Measurements from ENCODE around the gene COBL.

COBL gene

DNA sequence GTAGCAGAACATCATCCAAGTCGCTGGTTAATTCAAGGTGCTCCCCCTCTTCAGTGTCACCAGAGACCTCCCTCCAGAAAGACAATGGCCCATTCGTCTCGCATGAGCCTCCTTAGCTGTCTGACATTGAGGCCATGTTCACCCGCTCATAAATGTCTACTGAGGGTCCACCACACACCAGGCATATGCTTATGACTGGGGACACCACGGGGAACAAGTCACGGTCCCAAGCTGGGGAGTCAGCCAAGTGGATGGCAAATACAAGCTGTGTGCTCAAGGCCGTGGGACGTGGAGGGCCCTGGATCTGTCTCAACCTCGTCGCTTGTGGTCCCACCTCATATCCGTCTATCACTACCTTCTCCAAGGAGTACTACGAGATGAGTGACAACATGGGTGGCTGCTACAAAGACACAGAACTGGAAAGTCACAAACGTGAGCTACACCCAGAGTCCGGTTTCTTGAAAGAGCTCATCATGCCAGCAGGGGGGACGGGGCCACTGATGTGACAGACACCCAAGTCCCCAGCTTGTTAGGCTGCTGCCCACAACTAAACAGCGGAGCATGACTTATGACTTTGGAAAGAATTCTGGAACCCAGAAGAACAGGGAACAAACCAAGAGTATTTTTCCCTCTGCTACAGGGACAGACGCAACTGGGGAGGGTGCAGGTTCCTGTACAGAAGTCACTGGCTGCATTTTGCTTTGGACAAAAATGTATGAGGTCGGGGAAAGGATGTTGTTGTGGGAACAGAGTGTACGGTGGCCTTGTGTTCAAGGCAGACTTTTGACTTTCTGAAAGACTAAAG lies 189.6 kb downstream of the COBL start:
- no peak for DNase-seq (ENCODE audit: extremely low read depth in 1 of 2, low read depth in 1 of 2)

DNA sequence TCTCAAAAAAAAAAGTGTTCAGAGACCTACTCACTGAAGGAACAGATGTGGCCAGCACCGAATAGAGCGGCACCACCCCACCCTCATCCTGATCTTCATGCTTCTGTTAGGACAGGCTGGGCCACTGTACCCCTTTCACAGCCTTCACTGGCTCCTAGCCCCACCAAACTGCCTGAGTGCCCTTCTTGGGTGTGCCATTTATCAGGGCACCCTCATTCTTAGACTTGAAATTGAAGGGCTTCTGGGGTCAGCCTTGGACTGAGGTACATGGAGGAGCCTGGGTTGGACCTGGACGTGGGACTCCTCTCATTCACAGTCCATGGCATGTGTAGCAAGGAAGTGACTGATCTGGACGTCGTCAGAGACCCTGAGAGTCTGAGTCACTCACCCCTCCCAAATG lies 190.3 kb downstream of the COBL start:
- DNase-seq (ENCODE audit: extremely low read depth in 1 of 2, low read depth in 1 of 2), result no peak

DNA sequence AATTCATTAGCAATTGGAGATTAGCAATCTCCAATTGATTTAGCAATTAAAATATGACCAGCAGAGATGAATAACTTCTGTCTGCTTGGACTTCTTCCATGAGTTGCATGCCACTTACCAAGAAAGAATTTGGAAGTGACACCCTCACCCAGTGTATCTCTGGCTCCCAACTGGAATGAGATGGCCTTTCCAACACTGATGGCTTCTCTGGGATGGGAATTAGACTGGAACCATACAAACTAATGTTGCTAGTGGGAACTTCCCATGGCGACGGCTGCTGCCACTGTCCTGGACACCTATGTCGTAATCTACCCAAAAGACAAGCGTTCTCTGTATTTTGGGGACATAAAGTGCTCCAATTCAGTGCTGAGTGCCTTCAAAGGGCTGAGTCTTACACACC lies 192.3 kb downstream of the COBL start:
- no peak for DNase-seq (ENCODE audit: extremely low read depth in 1 of 2, low read depth in 1 of 2)

DNA sequence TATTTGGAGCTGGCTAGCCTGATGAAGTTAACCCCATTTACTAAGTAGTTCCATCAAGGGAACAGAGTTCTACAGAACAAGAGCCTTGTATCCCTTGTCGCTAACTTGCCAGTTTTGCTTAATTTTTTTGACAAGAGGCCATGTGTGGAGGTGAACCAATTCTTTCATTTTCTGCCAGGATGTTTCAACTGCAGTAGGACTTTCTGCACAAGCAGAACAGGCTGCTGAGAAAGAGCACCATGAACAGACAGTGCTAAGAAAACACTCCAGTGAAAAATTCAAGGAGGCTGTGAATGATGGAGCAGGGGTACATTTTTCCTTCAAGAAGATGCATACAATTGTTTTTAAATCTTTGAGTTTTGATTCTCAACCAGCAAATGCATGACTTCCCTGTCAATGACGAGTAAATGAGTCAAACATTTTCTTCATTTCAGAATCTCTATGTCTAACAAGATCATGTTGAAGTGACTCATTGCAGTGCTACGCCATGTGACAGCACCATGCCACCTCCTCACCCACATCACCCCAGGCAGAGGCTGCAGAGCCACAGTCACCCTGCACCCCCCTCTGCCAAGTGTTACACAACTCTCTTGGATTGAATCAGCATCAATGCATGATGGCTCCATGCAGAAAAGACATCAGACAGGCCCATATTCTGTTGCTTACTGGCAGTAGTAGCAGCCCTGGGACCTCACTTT lies 193.1 kb downstream of the COBL start:
- DNase-seq (ENCODE audit: extremely low read depth in 1 of 2, low read depth in 1 of 2), result peak; percentile 43 to 85

DNA sequence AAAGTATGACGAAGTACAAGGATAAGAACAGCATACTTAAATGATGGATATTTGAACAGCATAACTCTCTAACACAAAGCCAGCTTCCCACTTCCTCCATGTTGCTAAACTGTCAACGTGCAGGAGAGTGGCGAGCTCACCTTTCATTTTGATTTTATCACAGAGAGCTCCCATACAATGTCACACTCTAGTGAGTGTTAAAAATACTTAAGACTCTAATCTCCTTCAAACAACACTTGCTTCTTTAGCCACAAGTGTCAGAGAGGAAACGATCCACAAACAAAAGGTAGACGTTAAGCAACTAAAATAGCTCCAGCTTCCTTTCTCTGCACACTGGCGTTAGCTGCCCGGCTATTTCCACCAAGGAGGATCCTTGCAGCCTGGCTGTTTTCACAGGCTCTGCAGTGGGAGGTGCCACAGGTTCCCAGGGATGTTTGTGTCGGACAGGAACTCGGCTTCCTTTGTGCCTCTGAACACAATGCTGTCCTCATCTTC lies 194.6 kb downstream of the COBL start:
- DNase-seq (ENCODE audit: extremely low read depth in 1 of 2, low read depth in 1 of 2), result no peak

DNA sequence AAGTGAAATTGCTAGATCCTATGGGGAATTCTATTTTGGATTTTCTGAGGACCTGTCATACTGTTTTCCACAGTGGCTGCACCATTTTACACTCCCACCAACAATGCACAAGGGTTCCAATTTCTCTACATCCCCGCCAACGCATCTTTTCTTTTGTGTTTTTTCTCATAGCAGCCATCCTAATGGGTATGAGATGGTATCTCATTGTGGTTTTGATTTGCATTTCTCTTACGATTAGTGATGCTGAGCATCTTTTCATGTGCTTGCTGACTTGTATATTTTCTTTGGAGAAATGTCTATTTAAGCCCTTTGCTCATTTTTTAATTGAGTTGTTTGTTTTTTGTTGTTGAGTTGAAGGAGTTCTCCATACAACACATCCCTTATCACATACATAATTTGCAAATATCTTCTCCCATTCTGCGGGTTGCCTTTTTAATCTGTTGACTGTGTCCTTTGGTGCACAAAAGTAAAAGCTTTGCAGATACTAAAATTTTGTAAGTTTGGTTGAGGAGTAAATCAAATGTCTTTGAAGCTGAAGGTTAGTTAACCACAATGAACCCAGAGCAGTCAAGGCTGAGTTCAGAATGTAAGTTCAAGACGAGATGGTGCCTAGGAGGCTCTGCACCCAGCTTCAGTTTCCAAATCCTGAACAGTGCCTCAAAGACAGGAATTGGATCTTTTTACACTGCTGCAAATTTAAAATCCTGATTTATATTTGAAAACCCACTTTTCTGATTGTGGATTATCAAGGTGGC lies 195.4 kb downstream of the COBL start:
- DNase-seq (ENCODE audit: extremely low read depth in 1 of 2, low read depth in 1 of 2), result no peak

DNA sequence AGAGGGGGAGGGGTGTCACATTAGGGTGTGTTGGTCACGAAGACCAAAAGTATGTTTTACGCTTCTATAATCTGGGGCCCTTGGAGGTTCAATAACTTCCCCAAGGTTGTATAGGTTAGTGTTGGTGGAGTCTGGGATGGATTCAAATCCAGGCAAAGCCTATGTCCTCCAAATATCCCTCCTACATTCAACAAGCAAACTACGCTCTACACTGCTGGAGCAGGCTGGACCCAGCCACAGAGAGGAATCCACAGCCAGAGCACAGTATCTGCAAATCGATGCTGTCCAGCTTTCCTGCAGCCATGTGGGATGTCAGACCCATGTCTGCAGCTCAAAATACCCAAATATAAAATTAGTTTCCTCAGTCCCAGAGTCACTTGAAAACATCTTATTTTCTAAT lies 198.0 kb downstream of the COBL start:
- no peak for DNase-seq (ENCODE audit: extremely low read depth in 1 of 2, low read depth in 1 of 2)

DNA sequence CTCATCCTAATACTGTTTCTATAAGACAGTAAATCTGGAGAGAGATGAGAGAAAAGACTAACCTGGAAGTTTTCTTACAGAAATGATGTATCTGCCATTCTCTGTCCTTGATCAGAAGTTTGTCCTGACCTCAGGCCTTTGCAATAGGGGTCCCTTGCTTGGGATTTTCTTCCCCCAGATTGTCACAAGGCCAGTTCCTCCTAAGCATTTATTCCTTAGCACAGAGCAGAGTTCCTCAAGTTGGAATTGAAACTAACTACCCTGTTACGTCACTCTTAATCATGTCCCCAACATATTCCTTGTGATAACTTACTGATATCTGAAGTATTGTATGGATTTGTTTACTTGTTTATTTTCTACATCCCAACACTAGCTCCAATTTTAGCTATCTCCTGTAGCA lies 202.1 kb downstream of the COBL start:
- DNase-seq (ENCODE audit: extremely low read depth in 1 of 2, low read depth in 1 of 2), result no peak

DNA sequence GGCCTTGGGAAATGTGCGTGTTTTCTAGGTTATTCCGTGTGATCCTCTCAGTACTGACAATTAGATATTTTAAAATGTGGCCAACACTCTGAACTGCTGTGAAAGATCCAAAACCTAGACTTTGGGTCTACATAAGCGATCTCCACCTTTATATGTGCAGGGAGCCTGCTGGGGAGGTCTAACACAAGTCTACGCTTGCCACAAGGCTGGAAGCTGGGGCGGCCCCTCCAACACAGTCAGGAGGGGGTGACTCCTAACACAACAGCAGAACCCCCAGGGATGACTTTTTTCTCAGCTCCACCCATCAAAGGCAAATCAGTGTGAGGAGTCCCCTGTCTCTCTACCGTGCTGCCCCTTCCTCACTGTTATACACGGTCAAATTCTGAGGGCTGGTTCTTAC lies 202.6 kb downstream of the COBL start:
- DNase-seq (ENCODE audit: extremely low read depth in 1 of 2, low read depth in 1 of 2), result no peak

DNA sequence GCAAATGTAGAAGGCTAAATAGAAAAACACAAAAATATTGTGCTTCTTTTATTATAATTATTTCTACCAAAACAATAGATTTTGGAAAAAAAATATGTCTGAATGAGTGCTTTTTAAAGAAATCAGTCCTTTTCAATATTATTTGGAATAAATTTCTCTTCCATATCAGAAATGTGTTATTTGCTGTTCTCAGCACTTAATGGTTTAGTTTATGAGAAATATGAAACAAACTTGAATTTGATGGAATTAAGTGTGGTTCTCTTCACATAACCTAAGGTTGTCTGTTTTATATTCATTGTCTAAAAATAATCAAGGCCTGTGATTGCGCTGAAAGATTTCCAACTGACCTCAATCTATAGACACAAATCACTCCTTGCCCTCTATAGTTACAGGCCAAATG lies 203.0 kb downstream of the COBL start:
- DNase-seq (ENCODE audit: extremely low read depth in 1 of 2, low read depth in 1 of 2), result no peak

DNA sequence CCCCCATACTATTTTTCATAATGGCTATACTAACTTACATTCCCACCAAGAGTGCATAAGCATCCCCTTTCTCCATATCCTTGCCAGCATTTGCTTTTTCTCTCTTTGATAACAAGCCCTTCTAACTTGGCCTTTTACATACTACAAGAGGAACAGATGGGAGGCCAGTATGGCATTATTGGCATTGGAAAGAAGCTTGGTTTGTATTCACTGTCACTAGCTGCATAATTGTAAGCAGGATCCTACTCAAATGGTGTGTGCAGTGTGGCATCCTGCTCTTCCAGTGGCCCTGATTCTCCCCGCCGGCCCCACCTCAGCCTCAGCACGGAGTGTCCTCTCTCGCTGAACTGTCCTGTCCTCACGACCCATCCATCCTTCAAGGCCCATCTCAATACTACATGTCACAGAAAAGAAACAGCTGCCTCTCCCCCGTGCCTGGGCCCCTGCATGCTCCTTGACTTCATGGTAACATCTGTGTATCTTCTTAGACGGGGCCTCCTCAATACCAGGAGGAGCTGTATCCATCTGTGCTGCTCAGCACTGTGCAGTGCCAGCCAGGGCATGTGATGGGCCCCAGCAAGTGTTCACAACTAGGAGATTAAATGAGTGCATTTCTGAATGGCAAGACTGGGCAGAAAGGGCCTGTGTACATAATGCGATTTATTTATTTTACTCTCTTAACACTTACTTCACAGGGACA lies 205.2 kb downstream of the COBL start:
- DNase-seq (ENCODE audit: extremely low read depth in 1 of 2, low read depth in 1 of 2), result no peak

DNA sequence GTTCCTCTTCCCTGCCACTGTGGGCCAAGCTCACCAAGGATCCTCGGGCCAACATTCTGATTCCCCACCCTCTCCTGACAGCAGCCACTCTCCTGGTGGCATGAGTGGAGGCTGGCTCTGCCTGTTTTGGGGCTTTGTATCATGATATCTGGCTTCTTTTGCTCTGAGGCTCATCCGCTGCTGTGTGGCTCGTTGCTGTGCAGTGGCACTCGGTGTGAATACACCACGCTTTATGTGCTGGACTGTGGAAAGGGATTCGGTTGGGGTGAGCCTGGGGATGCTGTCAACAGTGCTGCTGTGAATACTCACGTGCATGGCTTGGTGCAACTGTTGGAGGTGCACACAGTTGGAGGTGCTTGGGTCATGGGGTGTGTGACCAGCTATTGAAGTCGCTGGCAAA lies 208.5 kb downstream of the COBL start:
- DNase-seq (ENCODE audit: extremely low read depth in 1 of 2, low read depth in 1 of 2), result no peak

DNA sequence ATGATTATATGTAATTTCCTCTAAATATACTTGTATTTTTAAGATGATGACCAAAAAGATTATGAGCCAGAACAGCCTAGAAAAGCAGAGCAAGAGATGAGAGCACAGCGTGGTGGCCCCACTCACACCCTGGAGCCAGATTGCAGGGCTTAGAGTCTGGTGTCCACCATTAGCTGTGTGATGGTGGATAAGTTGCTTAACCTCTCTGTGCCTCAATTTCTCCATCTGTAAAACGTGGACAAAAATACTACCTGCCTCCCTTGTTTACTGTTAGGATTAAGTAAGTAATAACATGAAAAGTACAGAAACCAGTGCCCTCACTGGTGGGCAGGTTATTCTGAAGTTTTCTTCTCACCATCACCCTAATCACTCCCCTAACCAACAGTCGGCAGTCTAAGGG lies 212.3 kb downstream of the COBL start:
- no peak for DNase-seq (ENCODE audit: extremely low read depth in 1 of 2, low read depth in 1 of 2)

DNA sequence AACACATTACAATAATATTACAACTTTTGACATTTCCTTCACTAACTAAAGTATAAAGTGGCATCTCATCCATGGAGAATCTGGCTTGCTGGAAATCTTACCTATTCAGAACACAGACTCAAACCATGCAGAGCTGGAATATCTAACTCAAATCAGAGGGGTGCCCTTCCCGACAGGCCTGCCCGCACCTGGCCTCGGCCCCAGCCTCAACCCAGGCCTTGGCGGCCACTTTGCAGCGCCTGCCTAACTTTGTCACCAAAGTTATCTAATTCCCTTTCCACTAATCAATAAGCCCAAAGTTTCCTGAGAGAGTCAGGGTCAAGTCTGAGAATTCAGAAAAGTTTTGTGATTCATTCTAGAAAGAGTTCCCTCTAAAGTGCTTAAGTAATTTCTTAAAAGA lies 212.9 kb downstream of the COBL start:
- DNase-seq (ENCODE audit: extremely low read depth in 1 of 2, low read depth in 1 of 2), result no peak

DNA sequence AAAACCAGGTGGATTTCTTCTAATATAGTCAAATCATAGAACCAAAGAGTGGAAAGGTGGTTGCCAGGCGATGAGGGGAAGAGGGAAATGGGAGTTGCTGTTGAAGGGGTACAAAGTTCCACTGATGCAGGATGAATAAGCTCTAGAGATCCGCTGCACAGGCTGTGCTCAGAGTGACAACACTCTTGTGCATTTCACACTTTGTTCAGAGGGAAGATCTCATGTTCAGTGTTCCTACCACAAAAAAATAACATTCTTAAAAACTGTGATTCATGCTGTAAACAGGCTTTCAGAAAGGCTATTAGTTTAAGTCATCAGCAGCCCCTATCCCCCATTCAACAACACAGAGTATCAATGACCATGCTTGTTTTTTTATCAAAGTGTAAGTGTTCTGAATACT lies 213.8 kb downstream of the COBL start:
- no peak for DNase-seq (ENCODE audit: extremely low read depth in 1 of 2, low read depth in 1 of 2)

DNA sequence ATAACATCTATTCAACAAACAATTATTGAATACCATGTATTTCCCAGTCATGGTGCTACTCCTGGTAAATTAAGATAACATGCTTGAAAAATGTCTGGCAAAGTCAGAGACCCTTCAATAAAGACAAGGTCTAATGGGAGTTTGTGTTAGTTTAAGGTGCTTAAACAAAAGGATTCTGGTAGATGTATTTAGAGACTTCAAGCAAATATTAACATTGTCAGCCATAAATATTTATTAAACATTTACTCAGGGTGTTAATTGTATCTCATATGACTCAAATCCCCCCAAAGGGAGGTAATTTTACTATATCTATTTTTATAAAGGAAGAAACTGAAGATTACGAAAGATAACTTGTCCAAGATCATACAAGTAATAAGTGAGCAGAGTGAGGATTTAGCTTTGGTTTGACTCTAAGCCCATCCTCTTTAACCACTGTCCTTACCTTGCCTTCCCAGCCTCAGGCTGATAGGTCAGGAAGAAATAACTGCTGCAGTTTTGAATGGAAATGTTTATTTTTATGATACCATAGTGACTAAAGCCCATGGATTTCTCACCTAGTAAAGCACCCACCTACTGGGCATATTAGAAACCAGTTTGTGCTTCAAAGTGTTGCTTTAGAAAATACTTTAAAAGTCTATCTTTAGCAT lies 215.4 kb downstream of the COBL start:
- DNase-seq (ENCODE audit: extremely low read depth in 1 of 2, low read depth in 1 of 2), result no peak

DNA sequence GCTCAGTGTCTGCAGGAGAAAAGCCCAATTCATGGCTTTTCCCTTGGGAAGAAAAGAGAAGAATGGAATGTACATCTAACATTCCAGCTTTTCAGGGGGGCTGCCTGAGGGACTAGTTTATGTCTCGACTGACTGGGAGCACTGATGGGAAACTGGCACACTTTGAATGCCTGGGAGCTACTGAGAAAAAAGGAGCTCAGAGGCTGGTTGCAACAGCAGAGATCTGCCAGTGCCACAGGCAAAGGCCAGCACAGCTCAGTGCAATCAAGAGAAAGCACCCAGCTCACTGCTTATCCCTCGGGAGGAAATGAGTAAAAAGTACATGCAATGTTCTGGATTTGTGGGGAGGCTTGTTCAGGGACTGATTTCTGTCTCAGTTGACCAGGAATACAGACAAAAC lies 226.2 kb downstream of the COBL start:
- no peak for DNase-seq (ENCODE audit: extremely low read depth in 1 of 2, low read depth in 1 of 2)

DNA sequence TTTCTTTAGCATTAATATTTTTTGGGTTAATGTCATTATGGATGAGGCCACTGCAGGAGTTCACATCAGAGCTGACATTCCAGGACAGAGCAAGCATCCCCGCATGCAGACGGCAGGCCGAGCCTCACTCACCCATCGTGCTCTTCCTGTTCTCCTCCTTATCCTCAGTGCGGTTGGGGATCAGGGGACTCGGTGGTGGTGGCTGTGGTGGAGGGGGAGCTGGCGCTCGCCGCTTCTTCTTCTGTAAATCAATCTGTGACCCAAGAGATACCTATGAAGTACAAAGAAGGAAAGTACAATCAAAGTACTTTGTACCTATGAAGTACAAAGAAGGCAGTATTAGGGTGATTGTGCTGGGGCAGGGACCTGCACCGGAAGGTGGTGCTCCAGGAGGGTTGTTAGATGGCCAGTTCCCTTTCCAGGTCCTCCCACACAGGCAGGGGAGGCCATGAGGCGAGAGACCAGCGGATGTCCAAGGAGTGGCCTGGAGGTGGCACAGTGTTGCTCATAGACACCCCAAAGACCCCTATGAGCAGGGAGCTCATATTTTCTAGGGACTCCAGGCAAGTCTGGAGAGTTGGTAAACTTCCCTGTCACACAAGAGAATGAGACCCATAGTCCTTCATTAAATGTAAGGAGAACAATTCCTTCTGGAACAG lies 231.4 kb downstream of the COBL start:
- no peak for DNase-seq (ENCODE audit: extremely low read depth in 1 of 2, low read depth in 1 of 2)

DNA sequence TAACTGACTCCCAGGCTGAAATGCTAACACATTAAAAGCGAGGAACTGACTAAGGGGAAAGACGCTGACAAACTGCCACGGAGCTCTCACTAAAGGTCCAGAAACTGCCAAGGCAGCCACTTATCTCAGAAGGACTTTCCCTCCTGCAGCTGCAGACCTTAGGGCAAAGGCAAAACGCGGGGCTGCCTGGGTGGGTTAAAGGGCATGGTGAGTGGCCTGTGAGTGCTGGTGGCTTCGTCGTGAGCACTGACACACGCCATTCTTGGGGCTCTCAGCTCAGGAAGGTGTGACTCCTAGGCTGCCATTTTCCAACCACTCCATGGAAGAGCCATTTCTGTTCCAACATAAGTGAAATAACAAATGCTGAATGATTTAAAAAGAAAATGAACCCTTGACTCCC lies 232.5 kb downstream of the COBL start:
- no peak for DNase-seq (ENCODE audit: extremely low read depth in 1 of 2, low read depth in 1 of 2)

DNA sequence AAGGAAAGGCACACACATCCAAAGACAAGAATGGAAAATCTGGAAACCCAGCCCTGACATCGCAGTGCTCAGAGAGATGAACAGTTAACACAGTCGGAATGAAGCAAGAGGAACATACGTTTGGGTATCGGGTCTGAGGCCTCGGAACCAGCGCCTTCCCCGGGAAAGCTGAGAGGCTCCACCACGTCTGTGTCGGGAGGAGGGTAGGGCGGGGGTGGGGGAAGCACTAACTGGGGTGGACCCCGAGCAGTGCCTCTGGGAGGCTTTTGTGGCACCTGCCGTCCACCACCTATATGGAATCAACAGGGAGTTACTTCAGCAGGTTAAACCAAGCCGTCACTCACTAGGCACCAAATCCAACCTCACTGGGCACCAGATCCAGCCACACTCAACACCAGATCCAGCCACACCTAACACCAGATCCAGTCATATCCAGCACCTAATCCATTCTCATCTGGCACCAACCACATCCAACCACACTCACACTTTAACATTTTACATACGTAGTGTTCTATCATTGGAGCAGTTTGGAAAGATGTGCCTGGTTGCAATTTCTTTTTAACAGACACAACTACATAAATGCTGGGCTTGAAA lies 233.6 kb downstream of the COBL start:
- no peak for DNase-seq (ENCODE audit: extremely low read depth in 1 of 2, low read depth in 1 of 2)

Measured in stimulated activated CD8-positive, alpha-beta memory T cell treated with anti-CD3 and anti-CD28 coated beads, Interleukin-7, amount 100 ng/mL, for 48 hours (primary cell).